K562 (cell line): Measurements from ENCODE around the gene ADAMTSL3. TPM values are rescaled to one million over a fixed set of nuclear protein-coding genes. Genes with fewer than 3 reads are reported as not detected.

Experiments used
- ATAC-seq: fragments of 200-7000 bp; cut with Tn5 transposase; 3 replicates; pipeline ENCODE4 v1.9.1; 2020; ENCODE audit warnings: moderate library complexity
- BruUV-seq: library from RNA; stranded (reverse); fragments of 400-500 nt; replicated peaks from 2 replicates; lab custom pipeline; 2021; lab: Mats Ljungman, UMichigan
- CTCF ChIA-PET: fragments of 300-600 bp; formaldehyde crosslinking; extraction: SDS; loops from one replicate; lab custom pipeline; 2021; ENCODE audit warnings: low intra/inter-chr PET ratio; lab: Yijun Ruan, JAX
- POLR2A ChIA-PET: fragments of 300-600, 350-650 bp; sonication (Branson Sonifier 250); formaldehyde crosslinking; extraction: SDS; loops from one replicate; lab custom pipeline; 2021; ENCODE audit warnings: antibody characterized with exemption, inconsistent platforms; lab: Yijun Ruan, JAX
- DNase-seq, 4 experiments: peaks; one replicate each; pipeline versions ENCODE4 v3.0.0 to v3.0.0-alpha.2; 2011 to 2018; ENCODE audit warnings: low spot score in 3 of 4, mixed read lengths in 3 of 4; ENCODE audit errors: extremely low read depth in 1 of 4
- FAIRE-seq: peaks from 2 replicates; lab custom pipeline; 2011; peaks lifted over from hg19 to GRCh38; lab: Jason Lieb, UNC
- H2AFZ ChIP-seq: 2 replicates; pipeline ENCODE4 v1.6.0; 2011; ENCODE audit warnings: low read depth, low read length, control low read depth, inconsistent platforms
- H3K27ac ChIP-seq: fragments of 200-600 bp; 3 replicates; pipeline ENCODE4 v1.8.0; 2011; ENCODE audit warnings: low read depth, mild to moderate bottlenecking, control low read depth, inconsistent platforms, low read length, moderate library complexity, mixed read lengths; ENCODE audit errors: extremely low read depth
- H3K27me3 ChIP-seq, 2 experiments: fragments of 300-600 bp in 1 of 2; 2 replicates in 1 of 2; 3 replicates in 1 of 2; pipeline versions ENCODE4 v1.6.0 to v1.8.0; 2011; ENCODE audit warnings: inconsistent platforms in 2 of 2, low read length in 2 of 2, mild to moderate bottlenecking in 1 of 2, mixed read lengths in 1 of 2, moderate library complexity in 1 of 2; ENCODE audit not compliant: control insufficient read depth in 2 of 2, insufficient read depth in 2 of 2
- H3K36me3 ChIP-seq: fragments of 300-600 bp; 3 replicates; pipeline ENCODE4 v1.8.0; 2011; ENCODE audit warnings: mild to moderate bottlenecking, low read length, inconsistent platforms; ENCODE audit not compliant: control insufficient read depth, insufficient read depth
- H3K4me1 ChIP-seq, 2 experiments: fragments of 200-600 bp in 1 of 2; replicated peaks in 1 of 2; 2 replicates in 1 of 2; 3 replicates in 1 of 2; pipeline versions ENCODE4 v1.5.1 to v1.8.0; 2011; ENCODE audit warnings: inconsistent platforms in 2 of 2, low read length in 2 of 2, mild to moderate bottlenecking in 1 of 2, mixed read lengths in 1 of 2, moderate library complexity in 1 of 2; ENCODE audit not compliant: control insufficient read depth in 2 of 2, insufficient read depth in 2 of 2
- H3K4me2 ChIP-seq: 2 replicates; pipeline ENCODE4 v1.6.1; 2011; ENCODE audit warnings: low read length, control low read depth, inconsistent platforms, mixed read lengths; ENCODE audit not compliant: insufficient read depth
- H3K4me3 ChIP-seq: fragments of 200-600 bp; sonication (generic), shearing (Covaris generic); 2 replicates; pipeline ENCODE4 v1.5.1; 2016; ENCODE audit warnings: control low read depth, inconsistent platforms
- H3K79me2 ChIP-seq: fragments of 200-600 bp; 3 replicates; pipeline ENCODE4 v1.8.0; 2011; ENCODE audit warnings: low read length, inconsistent platforms; ENCODE audit not compliant: control insufficient read depth, insufficient read depth
- H3K9ac ChIP-seq, 2 experiments: 2 replicates each; pipeline versions ENCODE4 v1.6.0 to v1.6.1; 2011; ENCODE audit warnings: low read depth in 2 of 2, low read length in 2 of 2, control low read depth in 1 of 2, inconsistent platforms in 1 of 2, mild to moderate bottlenecking in 1 of 2, mixed read lengths in 1 of 2; ENCODE audit not compliant: insufficient read depth in 1 of 2
- H3K9me1 ChIP-seq: one replicate; pipeline ENCODE4 v1.6.0; 2011; ENCODE audit warnings: inconsistent platforms, mild to moderate bottlenecking, low read length, moderate library complexity; ENCODE audit not compliant: control insufficient read depth, insufficient read depth
- H3K9me3 ChIP-seq: replicated peaks from 2 replicates; pipeline ENCODE4 v1.5.1; 2011; ENCODE audit warnings: low read depth, low read length, inconsistent platforms; ENCODE audit not compliant: control insufficient read depth, insufficient read depth
- H4K20me1 ChIP-seq: replicated peaks from 2 replicates; pipeline ENCODE4 v1.6.1; 2011; ENCODE audit warnings: low read length, inconsistent platforms, mixed read lengths; ENCODE audit not compliant: control insufficient read depth, insufficient read depth
- C11orf30 ChIP-seq: fragments of 450-650 bp; IDR thresholded peaks from 2 replicates; pipeline ENCODE4 v1.6.1; 2016; ENCODE audit warnings: low read depth, mild to moderate bottlenecking
- MAFF ChIP-seq: IDR thresholded peaks from 2 replicates; pipeline ENCODE4 v1.6.1; 2012; ENCODE audit warnings: low read length, improper control_type of control experiment
- MAFG ChIP-seq: fragments of 450-650 bp; conservative IDR thresholded peaks from 2 replicates; pipeline ENCODE4 v1.6.1; 2016; ENCODE audit warnings: missing genetic modification characterization, missing compliant biosample characterization
- MAFK ChIP-seq: IDR thresholded peaks from 2 replicates; pipeline ENCODE4 v1.6.1; 2011; ENCODE audit warnings: low read length, improper control_type of control experiment
- MEF2D ChIP-seq: conservative IDR thresholded peaks from 2 replicates; pipeline ENCODE4 v1.6.1; 2016; ENCODE audit warnings: low read depth, missing genetic modification characterization, missing compliant biosample characterization
- MLLT1 ChIP-seq, 2 experiments: fragments of 450-650 bp; IDR thresholded peaks; 2 replicates each; pipeline ENCODE4 v1.6.1; 2016
- ZNF316 ChIP-seq: fragments of 450-650 bp; IDR thresholded peaks from 2 replicates; pipeline ENCODE4 v1.6.1; 2016
- WGBS: fragments of 100-300 bp; shearing (Covaris generic); methylation state at CpG from one replicate; pipeline ENCODE4 v1.1.6; 2016; ENCODE audit warnings: low coverage, mixed read lengths; ENCODE audit not compliant: insufficient coverage; ENCODE audit errors: missing lambda C conversion rate; 5-methylcytosine and 5-hydroxymethylcytosine counted together
- in situ Hi-C: fragments of 300-500 bp; cut with MboI; formaldehyde crosslinking; loops from 4 replicates; pipeline ENCODE4 v1.15.0; 2018; ENCODE audit warnings: inconsistent platforms, mixed read lengths
- intact Hi-C: fragments of 100-400 bp; cut with micrococcal nuclease; formaldehyde crosslinking; loops from 2 replicates; pipeline ENCODE4 v1.14.2; 2022
- polyA plus RNA-seq, 8 experiments: library from polyadenylated mRNA; depleted of rRNA in 4 of 8; stranded (reverse) in 5 of 8; unstranded in 3 of 8; fragments of >200 nt; fragmentation: Nextera tagmentation in 2 of 8; fragmentation: Illumina TruSeq in 1 of 8; extraction: Ambion mirVana in 2 of 8; extraction: Trizol in 1 of 8; gene quantifications; 2 replicates each; pipeline versions ENCODE4 v1.2.1 to v1.2.3, GENCODE V29; 2011 to 2014; ENCODE audit warnings: inconsistent platforms in 1 of 8, missing spikeins in 1 of 8
- total RNA-seq, 7 experiments: library from RNA; depleted of rRNA in 6 of 7; stranded (reverse); fragments of >200 nt in 6 of 7; fragmentation: Illumina TruSeq in 2 of 7; extraction: Trizol in 2 of 7; gene quantifications; 2 replicates each; pipeline versions ENCODE4 v1.2.1 to v1.2.3, GENCODE V29; 2011 to 2021; ENCODE audit warnings: low replicate concordance in 1 of 7

The ADAMTSL3 gene
- total and polyA plus RNA-seq, 9 of the 15 experiments (the other 6 are each of a cell fraction or from before 2014, with no cell fraction given): 0.01 to 0.18 (median 0.07) TPM; not detected in 3

GRCh38 chr15:83935774-83936173 lies 281.9 kb downstream of the ADAMTSL3 start:
- POLR2A ChIA-PET: no interaction called here
- Histone ChIP-seq H3K4me3 (no peak overlapping the region), H3K79me2 (no peaks in the 10 kb centered on the region), H3K4me2 (no peak overlapping the region), H3K9ac (no peak overlapping the region), H3K27ac (no peak overlapping the region), H3K9me1 (no peaks in the 10 kb centered on the region), H3K27me3 (no peaks in the 10 kb centered on the region), H3K4me1 (no peaks in the 10 kb centered on the region), H3K36me3 (no peaks in the 10 kb centered on the region), H4K20me1 (no peaks in the 10 kb centered on the region), H2AFZ (no peak overlapping the region), H3K9me3 (no peaks in the 10 kb centered on the region)
- intact Hi-C loops: no loop called here
- DNase-seq (no peak), ATAC-seq (no peak), FAIRE-seq (no peak)
- BruUV-seq: no TSS peak
- in situ Hi-C loops: no loop called here
- WGBS: 4% methylated on average over 1 of the region's 1 CpG
- TF ChIP-seq MAFG (tag) (peak; percentile 84), MAFK (peak; percentile 94), ZNF316 (peak; percentile 94), MEF2D (tag) (no peak), MAFF (peak; percentile 90), MLLT1 (IDR thresholded peaks at IDR 0.05) (no peak), C11orf30 (peak; percentile 85)
- CTCF ChIA-PET: no interaction called here
